ENCODE data around the gene NOP14.
A peak's percentile ranks its signal among the peaks of the same experiment; 100 is the strongest.
"Not testable (repeated sequence)": the region's sequence is repeated elsewhere in the genome, so short reads cannot be mapped to it uniquely, and the experiment has no call there.

NOP14 gene

GRCh38 chr4:2961811-2962441 is 1.3 kb downstream of the NOP14 start:
- DNase-seq, result no peak

GRCh38 chr4:2961421-2961810 is 1.8 kb downstream of the NOP14 start:
- no peak for DNase-seq

- DNase-seq, result not testable (repeated sequence)
Measured at GRCh38 chr4:2960450-2960849, 2.8 kb downstream of the NOP14 start.

- DNase-seq, result peak; percentile 84
Measured at GRCh38 chr4:2958446-2958845, 4.8 kb downstream of the NOP14 start.

- DNase-seq, result not testable (repeated sequence)
Measured at GRCh38 chr4:2955186-2956044, 7.8 kb downstream of the NOP14 start.

- DNase-seq, result no peak
Measured at GRCh38 chr4:2954358-2955185, 8.6 kb downstream of the NOP14 start.

GRCh38 chr4:2953496-2953895 is 9.7 kb downstream of the NOP14 start:
- DNase-seq, result no peak

- peak; percentile 20 for DNase-seq
Measured at GRCh38 chr4:2950221-2950989, 12.8 kb downstream of the NOP14 start.

- DNase-seq, result no peak
Measured at GRCh38 chr4:2949782-2950125, 13.5 kb downstream of the NOP14 start.

- DNase-seq, result peak; percentile 33
Measured at GRCh38 chr4:2948895-2949781, 14.1 kb downstream of the NOP14 start.

GRCh38 chr4:2947926-2948325 is 15.3 kb downstream of the NOP14 start:
- DNase-seq, result no peak

- no peak for DNase-seq
Measured at GRCh38 chr4:2946812-2947600, 16.2 kb downstream of the NOP14 start.

GRCh38 chr4:2945619-2946604 is 17.3 kb downstream of the NOP14 start:
- not testable (repeated sequence) for DNase-seq

- no peak for DNase-seq
Measured at GRCh38 chr4:2944586-2945526, 18.4 kb downstream of the NOP14 start.

GRCh38 chr4:2944091-2944482 is 19.1 kb downstream of the NOP14 start:
- no peak for DNase-seq

- DNase-seq, result no peak
Measured at GRCh38 chr4:2943364-2944090, 19.7 kb downstream of the NOP14 start.
